HG03442 (cell line): ENCODE results near the gene ABI3BP.

Experiments used
- ATAC-seq: cut with Tn5 transposase; IDR thresholded peaks from one replicate; pipeline ENCODE4 v1.9.1; 2021; ENCODE audit warnings: mild to moderate bottlenecking, moderate library complexity; ENCODE audit not compliant: unreplicated experiment

ABI3BP gene

GRCh38 chr3:100850156-100850555, 143.1 kb downstream of the ABI3BP start:
- no peak for ATAC-seq

GRCh38 chr3:100844063-100844936, 148.9 kb downstream of the ABI3BP start:
- peak; percentile 47 for ATAC-seq

- ATAC-seq: no peak
Observed at GRCh38 chr3:100838157-100838556, 155.1 kb downstream of the ABI3BP start.

GRCh38 chr3:100836661-100837060, 156.6 kb downstream of the ABI3BP start:
- no peak for ATAC-seq

- no peak for ATAC-seq
Observed at GRCh38 chr3:100834332-100834731, 158.9 kb downstream of the ABI3BP start.

GRCh38 chr3:100833483-100833882, 159.7 kb downstream of the ABI3BP start:
- no peak for ATAC-seq

- no peak for ATAC-seq
Observed at GRCh38 chr3:100831629-100832028, 161.6 kb downstream of the ABI3BP start.

GRCh38 chr3:100830931-100831330, 162.3 kb downstream of the ABI3BP start:
- no peak for ATAC-seq

- ATAC-seq: no peak
Observed at GRCh38 chr3:100825574-100825973, 167.6 kb downstream of the ABI3BP start.

- ATAC-seq: no peak
Observed at GRCh38 chr3:100815583-100815982, 177.6 kb downstream of the ABI3BP start.

- no peak for ATAC-seq
Observed at GRCh38 chr3:100813828-100814227, 179.4 kb downstream of the ABI3BP start.

- peak; percentile 45 for ATAC-seq
Observed at GRCh38 chr3:100811779-100812507, 181.3 kb downstream of the ABI3BP start.

- no peak for ATAC-seq
Observed at GRCh38 chr3:100810671-100811070, 182.6 kb downstream of the ABI3BP start.

GRCh38 chr3:100804631-100805030, 188.6 kb downstream of the ABI3BP start:
- no peak for ATAC-seq

- no peak for ATAC-seq
Observed at GRCh38 chr3:100803711-100804110, 189.5 kb downstream of the ABI3BP start.

GRCh38 chr3:100802126-100802525, 191.1 kb downstream of the ABI3BP start:
- no peak for ATAC-seq

- no peak for ATAC-seq
Observed at GRCh38 chr3:100798012-100798411, 195.2 kb downstream of the ABI3BP start.

- peak; percentile 70 for ATAC-seq
Observed at GRCh38 chr3:100796556-100796955, 196.7 kb downstream of the ABI3BP start.

GRCh38 chr3:100789579-100789978, 203.6 kb downstream of the ABI3BP start:
- no peak for ATAC-seq

- no peak for ATAC-seq
Observed at GRCh38 chr3:100783619-100784018, 209.6 kb downstream of the ABI3BP start.

GRCh38 chr3:100782906-100783305, 210.3 kb downstream of the ABI3BP start:
- ATAC-seq: no peak

GRCh38 chr3:100782348-100782747, 210.9 kb downstream of the ABI3BP start:
- ATAC-seq: no peak
